Astrocyte (in vitro differentiated cells and primary cell): ENCODE results near the gene TOPORS. TPM values are rescaled to one million over a fixed set of nuclear protein-coding genes. Genes with fewer than 3 reads are reported as not detected.
"Not testable (repeated sequence)": the region's sequence is repeated elsewhere in the genome, so short reads cannot be mapped to it uniquely, and the experiment has no call there.

ENCODE experiments used
- DNase-seq: peaks from one replicate; pipeline ENCODE4 v3.0.0-alpha.2; 2010; ENCODE audit warnings: low read depth
- FAIRE-seq: peaks from 2 replicates; lab custom pipeline; 2011; peaks lifted over from hg19 to GRCh38; lab: Jason Lieb, UNC
- H2AFZ ChIP-seq: 2 replicates; pipeline ENCODE4 v1.6.0; 2012; ENCODE audit warnings: low read depth, low read length, inconsistent platforms
- H3K27ac ChIP-seq: 2 replicates; pipeline ENCODE4 v1.5.1; 2011; ENCODE audit warnings: low read depth, low read length, inconsistent platforms
- H3K27me3 ChIP-seq: 2 replicates; pipeline ENCODE4 v1.6.0; 2011; ENCODE audit warnings: low read length, inconsistent platforms; ENCODE audit not compliant: insufficient read depth
- H3K36me3 ChIP-seq: 2 replicates; pipeline ENCODE4 v1.5.1; 2011; ENCODE audit warnings: low read length, inconsistent platforms; ENCODE audit not compliant: insufficient read depth
- H3K4me1 ChIP-seq: 2 replicates; pipeline ENCODE4 v1.5.1; 2011; ENCODE audit warnings: low read length, inconsistent platforms; ENCODE audit not compliant: insufficient read depth
- H3K4me2 ChIP-seq: 2 replicates; pipeline ENCODE4 v1.6.0; 2012; ENCODE audit warnings: low read length, inconsistent platforms
- H3K4me3 ChIP-seq: 2 replicates; pipeline ENCODE4 v1.5.1; 2011; ENCODE audit warnings: low read depth, mild to moderate bottlenecking, low read length, inconsistent platforms; ENCODE audit not compliant: insufficient read depth
- H3K79me2 ChIP-seq: 2 replicates; pipeline ENCODE4 v1.6.0; 2012; ENCODE audit warnings: mild to moderate bottlenecking, low read length, inconsistent platforms; ENCODE audit not compliant: insufficient read depth
- H3K9ac ChIP-seq: 2 replicates; pipeline ENCODE4 v1.6.0; 2012; ENCODE audit warnings: mild to moderate bottlenecking, low read length, inconsistent platforms
- H3K9me3 ChIP-seq: 2 replicates; pipeline ENCODE4 v1.5.1; 2012; ENCODE audit warnings: low read depth, mild to moderate bottlenecking, low read length, inconsistent platforms; ENCODE audit not compliant: insufficient read depth
- H4K20me1 ChIP-seq: 2 replicates; pipeline ENCODE4 v1.6.0; 2012; ENCODE audit warnings: low read length, inconsistent platforms; ENCODE audit not compliant: insufficient read depth
- H3K27ac Mint-ChIP-seq: one replicate; pipeline ENCODE4 v1.8.0; 2021; ENCODE audit warnings: mild to moderate bottlenecking, mixed read lengths; ENCODE audit not compliant: unreplicated experiment
- H3K27me3 Mint-ChIP-seq: one replicate; pipeline ENCODE4 v1.8.0; 2021; ENCODE audit warnings: low read depth, mixed read lengths; ENCODE audit not compliant: unreplicated experiment
- H3K36me3 Mint-ChIP-seq: one replicate; pipeline ENCODE4 v1.8.0; 2021; ENCODE audit warnings: low read depth, mixed read lengths; ENCODE audit not compliant: unreplicated experiment
- H3K4me1 Mint-ChIP-seq: one replicate; pipeline ENCODE4 v1.8.0; 2021; ENCODE audit warnings: low read depth, mixed read lengths; ENCODE audit not compliant: unreplicated experiment
- H3K4me3 Mint-ChIP-seq: one replicate; pipeline ENCODE4 v1.8.0; 2021; ENCODE audit warnings: mild to moderate bottlenecking, moderate library complexity, mixed read lengths; ENCODE audit not compliant: unreplicated experiment
- H3K9me3 Mint-ChIP-seq: one replicate; pipeline ENCODE4 v1.8.0; 2021; ENCODE audit warnings: mild to moderate bottlenecking, mixed read lengths; ENCODE audit not compliant: unreplicated experiment
- EZH2 ChIP-seq: IDR thresholded peaks from 2 replicates; pipeline ENCODE4 v1.6.1; 2012; ENCODE audit warnings: mild to moderate bottlenecking, low read length, inconsistent platforms; ENCODE audit not compliant: insufficient read depth
- total RNA-seq: library from RNA; stranded (reverse); gene quantifications from 2 replicates; pipeline ENCODE4 v1.2.1, GENCODE V29; 2021
- TF ChIP-seq, protein P1 (sequence below): IDR thresholded peaks from 2 replicates; pipeline ENCODE4 v1.5.1; 2011; ENCODE audit warnings: low read depth, mild to moderate bottlenecking, inconsistent platforms, low read length, moderate library complexity; ENCODE audit not compliant: insufficient read depth

The TOPORS gene
- total RNA-seq, 1 donor from 2014 or later: 20.4 TPM

DNA sequence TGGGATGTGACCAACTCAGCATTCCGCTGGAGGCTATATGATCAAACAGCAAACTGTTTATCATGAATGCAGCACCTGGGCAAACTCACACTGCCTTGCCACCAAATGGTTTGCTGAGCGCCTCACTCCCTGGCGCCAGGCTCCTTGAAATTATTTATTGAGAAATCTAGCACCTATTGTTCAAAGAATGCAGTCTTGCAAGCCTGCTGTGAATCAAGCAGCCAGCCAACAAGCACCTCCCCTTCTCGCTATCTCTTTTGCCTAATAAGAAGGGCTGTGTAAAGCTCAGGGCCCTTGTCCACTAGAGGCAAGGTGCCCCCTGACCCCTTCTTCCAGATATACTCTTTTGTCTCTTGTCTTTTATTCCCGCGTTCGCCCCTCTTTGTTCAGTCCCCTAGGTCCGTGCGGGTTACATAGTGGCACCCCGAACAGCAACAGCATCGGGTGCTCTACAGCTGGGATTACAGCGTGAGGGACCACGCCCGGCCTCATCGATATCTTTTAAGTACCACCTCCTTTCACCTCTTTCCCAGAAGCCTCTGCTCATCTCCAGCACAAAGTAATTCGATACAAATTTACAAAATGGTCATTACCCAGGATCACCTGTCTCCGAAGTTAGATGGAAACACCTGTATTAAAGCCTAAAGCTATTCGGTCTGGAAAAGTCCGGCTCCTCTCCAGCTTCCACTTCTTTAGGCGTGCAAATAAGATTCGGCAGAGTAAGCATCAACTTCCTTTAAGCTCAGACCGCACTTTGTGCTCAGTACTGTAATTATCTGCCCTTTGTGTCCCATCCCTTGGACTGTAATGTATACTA is 27.3 kb downstream of the TOPORS start:
- TF ChIP-seq, protein P1, sequence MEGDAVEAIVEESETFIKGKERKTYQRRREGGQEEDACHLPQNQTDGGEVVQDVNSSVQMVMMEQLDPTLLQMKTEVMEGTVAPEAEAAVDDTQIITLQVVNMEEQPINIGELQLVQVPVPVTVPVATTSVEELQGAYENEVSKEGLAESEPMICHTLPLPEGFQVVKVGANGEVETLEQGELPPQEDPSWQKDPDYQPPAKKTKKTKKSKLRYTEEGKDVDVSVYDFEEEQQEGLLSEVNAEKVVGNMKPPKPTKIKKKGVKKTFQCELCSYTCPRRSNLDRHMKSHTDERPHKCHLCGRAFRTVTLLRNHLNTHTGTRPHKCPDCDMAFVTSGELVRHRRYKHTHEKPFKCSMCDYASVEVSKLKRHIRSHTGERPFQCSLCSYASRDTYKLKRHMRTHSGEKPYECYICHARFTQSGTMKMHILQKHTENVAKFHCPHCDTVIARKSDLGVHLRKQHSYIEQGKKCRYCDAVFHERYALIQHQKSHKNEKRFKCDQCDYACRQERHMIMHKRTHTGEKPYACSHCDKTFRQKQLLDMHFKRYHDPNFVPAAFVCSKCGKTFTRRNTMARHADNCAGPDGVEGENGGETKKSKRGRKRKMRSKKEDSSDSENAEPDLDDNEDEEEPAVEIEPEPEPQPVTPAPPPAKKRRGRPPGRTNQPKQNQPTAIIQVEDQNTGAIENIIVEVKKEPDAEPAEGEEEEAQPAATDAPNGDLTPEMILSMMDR: no peak
- no peak for TF ChIP-seq EZH2
- H3K9ac ChIP-seq: peak overlapping the region; percentile 88
- no peaks in the 10 kb centered on the region for H3K27me3 ChIP-seq
- H3K4me2 ChIP-seq: peak overlapping the region; percentile 96
- peak overlapping the region; percentile 68 for H2AFZ ChIP-seq
- Mint-ChIP-seq H3K9me3 (peaks cover 5% of the 10 kb centered on the region), H3K27ac (peak overlapping the region; percentile 96), H3K27me3 (no peaks in the 10 kb centered on the region), H3K4me3 (peak overlapping the region; percentile 97), H3K36me3 (peaks cover 30% of the 10 kb centered on the region), H3K4me1 (peaks cover 23% of the 10 kb centered on the region)
- no peaks in the 10 kb centered on the region for H3K36me3 ChIP-seq
- H3K9me3 ChIP-seq: no peaks in the 10 kb centered on the region
- H3K4me3 ChIP-seq: peak overlapping the region; percentile 95
- peak; percentile 12 for DNase-seq
- peaks cover 8% of the 10 kb centered on the region for H3K4me1 ChIP-seq
- no peak for FAIRE-seq
- H3K27ac ChIP-seq: peak overlapping the region; percentile 68
- peaks cover 30% of the 10 kb centered on the region for H3K79me2 ChIP-seq
- H4K20me1 ChIP-seq: peaks cover 7% of the 10 kb centered on the region

DNA sequence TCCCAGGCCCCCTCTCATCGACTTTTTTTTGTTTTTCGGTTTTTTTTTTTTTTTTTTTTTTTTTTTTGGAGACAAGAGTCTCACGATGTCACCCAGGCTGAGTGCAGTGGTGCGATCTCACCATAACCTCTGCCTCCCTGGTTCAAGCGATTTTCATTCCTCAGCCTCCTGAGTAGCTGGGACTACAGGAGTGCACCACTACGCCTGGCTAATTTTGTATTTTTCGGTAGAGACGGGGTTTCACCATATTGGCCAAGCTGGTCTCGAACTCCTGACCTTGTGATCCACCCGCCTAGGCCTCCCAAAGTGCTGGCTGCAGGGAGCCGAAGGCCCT is 27.9 kb downstream of the TOPORS start:
- not testable (repeated sequence) for H3K27me3 Mint-ChIP-seq, DNase-seq, H3K9me3 ChIP-seq, H2AFZ ChIP-seq, H4K20me1 ChIP-seq, H3K9me3 Mint-ChIP-seq, H3K4me1 ChIP-seq, H3K27ac ChIP-seq, H3K4me3 ChIP-seq, H3K36me3 ChIP-seq, FAIRE-seq, H3K27me3 ChIP-seq
- Mint-ChIP-seq H3K4me3 (peak overlapping the region; percentile 97), H3K27ac (peak overlapping the region; percentile 96), H3K4me1 (peaks cover 23% of the 10 kb centered on the region), H3K36me3 (peaks cover 30% of the 10 kb centered on the region)
- Histone ChIP-seq H3K79me2 (peaks cover 30% of the 10 kb centered on the region), H3K9ac (peak overlapping the region; percentile 88), H3K4me2 (peak overlapping the region; percentile 96)

DNA sequence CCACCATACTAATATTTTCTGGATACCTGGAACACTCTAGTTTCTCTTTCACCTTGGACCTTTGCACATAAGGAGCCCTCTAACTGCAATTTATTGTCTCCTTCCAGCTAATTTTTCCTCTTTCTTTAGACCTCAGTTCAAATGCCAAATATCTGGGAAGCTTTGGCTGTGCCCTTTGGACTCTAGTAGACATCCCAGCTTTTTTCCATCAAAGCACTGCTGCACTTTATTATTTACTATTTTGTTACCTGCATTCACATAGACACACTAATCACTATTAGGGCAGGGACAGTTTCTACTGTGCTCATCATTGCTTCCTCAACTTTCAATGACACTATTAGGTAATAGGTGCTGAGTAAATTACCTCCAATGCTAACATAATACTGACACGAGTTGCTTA is 28.5 kb downstream of the TOPORS start:
- Histone ChIP-seq H3K4me2 (peak overlapping the region; percentile 96), H3K36me3 (no peaks in the 10 kb centered on the region), H3K9me3 (no peaks in the 10 kb centered on the region), H3K79me2 (peaks cover 30% of the 10 kb centered on the region), H3K27me3 (no peaks in the 10 kb centered on the region), H3K9ac (no peak overlapping the region), H3K4me1 (peaks cover 8% of the 10 kb centered on the region), H3K27ac (no peak overlapping the region), H2AFZ (no peak overlapping the region), H4K20me1 (peaks cover 7% of the 10 kb centered on the region), H3K4me3 (no peak overlapping the region)
- Mint-ChIP-seq H3K9me3 (peaks cover 5% of the 10 kb centered on the region), H3K27me3 (no peaks in the 10 kb centered on the region), H3K27ac (peak overlapping the region; percentile 96), H3K36me3 (peaks cover 30% of the 10 kb centered on the region), H3K4me1 (peaks cover 24% of the 10 kb centered on the region), H3K4me3 (peak overlapping the region; percentile 97)
- FAIRE-seq: no peak
- no peak for DNase-seq
- TF ChIP-seq EZH2: no peak
- TF ChIP-seq, protein P1: no peak
